Muscle of arm (tissue), 12 donors: Measurements from ENCODE around the gene PRKAR2B. TPM values are rescaled to one million over a fixed set of nuclear protein-coding genes. Genes with fewer than 3 reads are reported as not detected.
"Not testable (repeated sequence)": the region's sequence is repeated elsewhere in the genome, so short reads cannot be mapped to it uniquely, and the experiment has no call there.

Experiments used
- DNase-seq: peaks from one replicate; pipeline ENCODE4 v3.0.0-alpha.2; 2013
- polyA plus RNA-seq, 12 donors: library from polyadenylated mRNA; unstranded; fragments of 120-200 nt; gene quantifications; one replicate each; pipeline ENCODE4 v1.2.1, GENCODE V29; 2013; ENCODE audit not compliant: insufficient read length in 12 of 12

PRKAR2B gene
- polyA plus RNA-seq, 12 donors, result 4.6 to 11.4 (median 5.6) TPM; not detected in 1

GRCh38 chr7:107046491-107047259 lies 2.2 kb downstream of the PRKAR2B start:
- DNase-seq, result no peak

GRCh38 chr7:107047902-107048782 lies 3.6 kb downstream of the PRKAR2B start:
- DNase-seq, result no peak

- DNase-seq, result no peak
Observed at GRCh38 chr7:107048783-107049418, 4.4 kb downstream of the PRKAR2B start.

- no peak for DNase-seq
Observed at GRCh38 chr7:107049480-107049879, 5.0 kb downstream of the PRKAR2B start.

- no peak for DNase-seq
Observed at GRCh38 chr7:107049971-107050532, 5.5 kb downstream of the PRKAR2B start.

GRCh38 chr7:107051376-107051775 lies 6.9 kb downstream of the PRKAR2B start:
- no peak for DNase-seq

- not testable (repeated sequence) for DNase-seq
Observed at GRCh38 chr7:107054965-107055364, 10.5 kb downstream of the PRKAR2B start.

- DNase-seq, result not testable (repeated sequence)
Observed at GRCh38 chr7:107056058-107056457, 11.6 kb downstream of the PRKAR2B start.

- no peak for DNase-seq
Observed at GRCh38 chr7:107056728-107057473, 12.4 kb downstream of the PRKAR2B start.

- DNase-seq, result no peak
Observed at GRCh38 chr7:107057474-107057833, 12.9 kb downstream of the PRKAR2B start.

- no peak for DNase-seq
Observed at GRCh38 chr7:107059468-107059867, 15.0 kb downstream of the PRKAR2B start.

- no peak for DNase-seq
Observed at GRCh38 chr7:107063245-107064120, 19.0 kb downstream of the PRKAR2B start.

GRCh38 chr7:107064255-107064654 lies 19.8 kb downstream of the PRKAR2B start:
- no peak for DNase-seq

GRCh38 chr7:107065929-107066247 lies 21.4 kb downstream of the PRKAR2B start:
- DNase-seq, result no peak

- no peak for DNase-seq
Observed at GRCh38 chr7:107068156-107068555, 23.7 kb downstream of the PRKAR2B start.

GRCh38 chr7:107069457-107069856 lies 25.0 kb downstream of the PRKAR2B start:
- DNase-seq, result no peak

GRCh38 chr7:107070710-107071109 lies 26.2 kb downstream of the PRKAR2B start:
- no peak for DNase-seq

- no peak for DNase-seq
Observed at GRCh38 chr7:107071129-107071528, 26.6 kb downstream of the PRKAR2B start.

GRCh38 chr7:107072133-107072532 lies 27.6 kb downstream of the PRKAR2B start:
- no peak for DNase-seq

GRCh38 chr7:107075863-107076574 lies 31.5 kb downstream of the PRKAR2B start:
- DNase-seq, result no peak
